Measurements from ENCODE around the gene PHETA1. TPM values are rescaled to one million over a fixed set of nuclear protein-coding genes. Genes with fewer than 3 reads are reported as not detected.

Gene PHETA1
- total and polyA plus RNA-seq, 2 of the 13 experiments (the other 11 are each of a cell fraction or from before 2014, with no cell fraction given): 11.3 to 20.8 TPM

DNA sequence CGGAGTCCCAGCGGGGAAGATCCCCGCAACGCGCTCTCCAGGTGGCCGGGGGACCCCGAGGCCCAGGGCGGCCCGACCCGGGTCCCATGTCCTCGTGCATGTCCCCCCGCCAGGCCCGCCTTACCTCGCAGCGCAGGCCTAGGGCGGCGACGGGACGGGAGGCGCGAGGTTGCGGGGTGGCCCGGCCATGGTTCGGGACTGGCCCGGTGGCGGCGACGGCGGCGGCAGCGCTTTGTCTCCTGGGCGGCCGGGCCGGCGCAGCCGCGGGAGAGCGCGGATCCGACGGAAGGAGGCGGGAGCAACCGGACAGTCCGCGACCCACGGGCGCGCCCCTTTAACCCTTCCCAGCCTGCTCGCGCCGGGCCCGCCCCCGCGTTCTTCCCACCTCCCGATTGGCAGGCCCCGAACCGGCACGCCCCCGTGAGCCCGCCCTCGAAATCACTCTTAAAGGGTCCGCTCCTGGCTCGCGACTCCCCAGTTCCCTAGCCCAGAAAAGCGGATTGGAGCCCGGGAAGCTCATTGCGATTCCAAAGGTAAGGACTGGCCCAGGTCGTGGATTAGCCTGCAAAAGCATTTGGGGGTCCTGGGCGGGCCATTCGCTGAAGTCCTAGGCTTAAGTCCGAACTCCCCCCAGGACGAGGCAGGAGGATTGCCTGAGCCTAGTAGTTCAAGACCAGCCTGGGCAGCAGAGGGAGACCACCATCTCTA lies at the start of gene PHETA1 (continued):
- TF ChIP-seq E2F1 (CRISPR knock-in tag; IDR thresholded peaks at IDR 0.05) (peak; percentile 63; the same call in 1 of the 2 replicates), ZBTB10 (CRISPR knock-in tag; IDR thresholded peaks at IDR 0.05; ENCODE audit: borderline replicate concordance) (0 out of 2 replicates have a peak, but pooled peaks have one; percentile 31), IKZF1 (IDR thresholded peaks at IDR 0.05) (no peak), ARNTL (CRISPR knock-in tag; IDR thresholded peaks at IDR 0.05) (peak; percentile 34; the same call in 1 of the 2 replicates), ERF (CRISPR knock-in tag; IDR thresholded peaks at IDR 0.05) (peak; percentile 79), REL (CRISPR knock-in tag; conservative IDR thresholded peaks at IDR 0.05) (no peak), ZNF414 (CRISPR knock-in tag; IDR thresholded peaks at IDR 0.05) (0 out of 2 replicates have a peak, but pooled peaks have one; percentile 2), MATR3 (CRISPR knock-in tag; IDR thresholded peaks at IDR 0.05) (no peak), RFXANK (CRISPR knock-in tag; IDR thresholded peaks at IDR 0.05) (no peak), ZFY (CRISPR knock-in tag; IDR thresholded peaks at IDR 0.05) (peak; percentile 86), WIZ (CRISPR knock-in tag; IDR thresholded peaks at IDR 0.05) (no peak), SYNCRIP (IDR thresholded peaks at IDR 0.05; ENCODE audit: insufficient read depth, low read depth, low read length) (no peak), SP140L (CRISPR knock-in tag; IDR thresholded peaks at IDR 0.05; ENCODE audit: borderline replicate concordance) (no peak), NFKBIZ (CRISPR knock-in tag; IDR thresholded peaks at IDR 0.05) (no peak), ZNF670 (CRISPR knock-in tag; IDR thresholded peaks at IDR 0.05; ENCODE audit: borderline replicate concordance) (no peak), RARG (CRISPR knock-in tag; IDR thresholded peaks at IDR 0.05; ENCODE audit: low read depth) (no peak), MTA1 (CRISPR knock-in tag; IDR thresholded peaks at IDR 0.05; ENCODE audit: borderline replicate concordance) (0 out of 2 replicates have a peak, but pooled peaks have one; percentile 20), ZNF616 (CRISPR knock-in tag; IDR thresholded peaks at IDR 0.05; ENCODE audit: low read depth) (no peak), ZNF44 (CRISPR knock-in tag; IDR thresholded peaks at IDR 0.05) (no peak), MTA3 (CRISPR knock-in tag; IDR thresholded peaks at IDR 0.05) (no peak), RFXAP (CRISPR knock-in tag; IDR thresholded peaks at IDR 0.05; ENCODE audit: borderline replicate concordance) (0 out of 2 replicates have a peak, but pooled peaks have one; percentile 16), YEATS4 (CRISPR knock-in tag; IDR thresholded peaks at IDR 0.05; ENCODE audit: borderline replicate concordance) (peak; percentile 60; the same call in 1 of the 2 replicates), ZNF331 (CRISPR knock-in tag; IDR thresholded peaks at IDR 0.05) (no peak), SIN3B (IDR thresholded peaks at IDR 0.05; ENCODE audit: low read length) (no peak), ZNF354B (CRISPR knock-in tag; IDR thresholded peaks at IDR 0.05) (no peak), ZNF777 (CRISPR knock-in tag; IDR thresholded peaks at IDR 0.05) (peak; percentile 88), ZNF225 (CRISPR knock-in tag; IDR thresholded peaks at IDR 0.05) (peak; percentile 46; the same call in 1 of the 2 replicates)
- TF ChIP-seq, protein P1, sequence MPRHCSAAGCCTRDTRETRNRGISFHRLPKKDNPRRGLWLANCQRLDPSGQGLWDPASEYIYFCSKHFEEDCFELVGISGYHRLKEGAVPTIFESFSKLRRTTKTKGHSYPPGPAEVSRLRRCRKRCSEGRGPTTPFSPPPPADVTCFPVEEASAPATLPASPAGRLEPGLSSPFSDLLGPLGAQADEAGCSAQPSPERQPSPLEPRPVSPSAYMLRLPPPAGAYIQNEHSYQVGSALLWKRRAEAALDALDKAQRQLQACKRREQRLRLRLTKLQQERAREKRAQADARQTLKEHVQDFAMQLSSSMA (CRISPR knock-in tag; IDR thresholded peaks at IDR 0.05): no peak
